Activated CD8-positive, alpha-beta T cell treated with anti-CD3 and anti-CD28 coated beads, Interleukin-2, amount 10 ng/mL, durations not matched to agents 7 days and 5 days (primary cell): ENCODE results near the gene GRIK3. TPM values are rescaled to one million over a fixed set of nuclear protein-coding genes. Genes with fewer than 3 reads are reported as not detected.

Source experiments
- ATAC-seq: fragments of 150-1000 bp; cut with Tn5 transposase; one replicate; pipeline ENCODE4 v1.10.0; 2021; ENCODE audit warnings: moderate library complexity
- CTCF ChIA-PET: fragments of 350-600 bp; sonication (Branson Sonifier 250); formaldehyde crosslinking; loops from one replicate; lab custom pipeline; 2021; ENCODE audit warnings: antibody characterized with exemption; lab: Charles Lee
- POLR2A ChIA-PET: fragments of 350-600 bp; sonication (Branson Sonifier 250); formaldehyde crosslinking; loops from one replicate; lab custom pipeline; 2021; ENCODE audit warnings: antibody characterized with exemption; lab: Charles Lee
- DNase-seq: peaks from one replicate; pipeline ENCODE4 v3.0.0-alpha.2; 2020
- H3K27ac Mint-ChIP-seq: one replicate; pipeline ENCODE4 v1.8.0; 2021; ENCODE audit warnings: mild to moderate bottlenecking, mixed read lengths
- H3K27me3 Mint-ChIP-seq: one replicate; pipeline ENCODE4 v1.8.0; 2021; ENCODE audit warnings: low read depth, mixed read lengths
- H3K36me3 Mint-ChIP-seq: one replicate; pipeline ENCODE4 v1.8.0; 2021; ENCODE audit warnings: low read depth, mixed read lengths
- H3K4me1 Mint-ChIP-seq: one replicate; pipeline ENCODE4 v1.8.0; 2021; ENCODE audit warnings: low read depth, mixed read lengths
- H3K4me3 Mint-ChIP-seq: one replicate; pipeline ENCODE4 v1.8.0; 2021; ENCODE audit warnings: mild to moderate bottlenecking, mixed read lengths
- H3K9me3 Mint-ChIP-seq: one replicate; pipeline ENCODE4 v1.8.0; 2022; ENCODE audit warnings: mixed read lengths; ENCODE audit not compliant: insufficient read depth
- total RNA-seq, 2 experiments: library from RNA; stranded (reverse); gene quantifications; one replicate each; pipeline ENCODE4 v1.2.3, GENCODE V29; 2021

The GRIK3 gene
- total RNA-seq, 2 experiments from 2014 or later = not detected

GRCh38 chr1:36805979-36806640 is 228.2 kb downstream of the GRIK3 start:
- ChIA-PET POLR2A (no interaction called here), CTCF (no interaction called here)
- H3K4me1 Mint-ChIP-seq = no peaks in the 10 kb centered on the region
- H3K4me3 Mint-ChIP-seq = no peak overlapping the region
- ATAC-seq = no peak
- no peak overlapping the region for H3K27ac Mint-ChIP-seq
- peaks cover 10% of the 10 kb centered on the region for H3K27me3 Mint-ChIP-seq
- no peak for DNase-seq
- no peaks in the 10 kb centered on the region for H3K36me3 Mint-ChIP-seq
- H3K9me3 Mint-ChIP-seq = no peaks in the 10 kb centered on the region

GRCh38 chr1:36804669-36805314 is 229.5 kb downstream of the GRIK3 start:
- H3K4me3 Mint-ChIP-seq = no peak overlapping the region
- ChIA-PET POLR2A (no interaction called here), CTCF (no interaction called here)
- no peak overlapping the region for H3K27ac Mint-ChIP-seq
- H3K9me3 Mint-ChIP-seq = no peaks in the 10 kb centered on the region
- ATAC-seq (no peak), DNase-seq (no peak)
- H3K4me1 Mint-ChIP-seq = no peaks in the 10 kb centered on the region
- H3K36me3 Mint-ChIP-seq = no peaks in the 10 kb centered on the region
- peaks cover 10% of the 10 kb centered on the region for H3K27me3 Mint-ChIP-seq

GRCh38 chr1:36803868-36804570 is 230.3 kb downstream of the GRIK3 start:
- POLR2A ChIA-PET = no interaction called here
- CTCF ChIA-PET = no interaction called here
- no peak overlapping the region for H3K4me3 Mint-ChIP-seq

GRCh38 chr1:36802018-36802417 is 232.3 kb downstream of the GRIK3 start:
- Mint-ChIP-seq H3K4me3 (no peak overlapping the region), H3K4me1 (no peaks in the 10 kb centered on the region), H3K27me3 (no peaks in the 10 kb centered on the region), H3K9me3 (no peaks in the 10 kb centered on the region), H3K36me3 (no peaks in the 10 kb centered on the region), H3K27ac (no peak overlapping the region)
- ATAC-seq (no peak), DNase-seq (no peak)
- POLR2A ChIA-PET = no interaction called here
- CTCF ChIA-PET = no interaction called here

More at GRCh38 chr1:36803868-36804570, 230.3 kb downstream of the GRIK3 start:
- H3K9me3 Mint-ChIP-seq = no peaks in the 10 kb centered on the region
- DNase-seq = no peak
- no peaks in the 10 kb centered on the region for H3K4me1 Mint-ChIP-seq
- no peaks in the 10 kb centered on the region for H3K36me3 Mint-ChIP-seq
- H3K27ac Mint-ChIP-seq = no peak overlapping the region
- H3K27me3 Mint-ChIP-seq = peaks cover 5% of the 10 kb centered on the region
- no peak for ATAC-seq

GRCh38 chr1:36797761-36798160 is 236.6 kb downstream of the GRIK3 start:
- H3K27me3 Mint-ChIP-seq = no peaks in the 10 kb centered on the region
- CTCF ChIA-PET = no interaction called here

GRCh38 chr1:36796733-36797132 is 237.6 kb downstream of the GRIK3 start:
- H3K4me3 Mint-ChIP-seq = no peak overlapping the region
- H3K27me3 Mint-ChIP-seq = no peaks in the 10 kb centered on the region
- H3K36me3 Mint-ChIP-seq = no peaks in the 10 kb centered on the region
- ChIA-PET CTCF (no interaction called here), POLR2A (no interaction called here)
- DNase-seq (no peak), ATAC-seq (no peak)
- no peak overlapping the region for H3K27ac Mint-ChIP-seq
- no peaks in the 10 kb centered on the region for H3K9me3 Mint-ChIP-seq
- no peaks in the 10 kb centered on the region for H3K4me1 Mint-ChIP-seq

More at GRCh38 chr1:36797761-36798160, 236.6 kb downstream of the GRIK3 start:
- DNase-seq (no peak), ATAC-seq (no peak)
- no peaks in the 10 kb centered on the region for H3K4me1 Mint-ChIP-seq
- POLR2A ChIA-PET = no interaction called here
- H3K27ac Mint-ChIP-seq = no peak overlapping the region
- no peak overlapping the region for H3K4me3 Mint-ChIP-seq
- H3K9me3 Mint-ChIP-seq = no peaks in the 10 kb centered on the region
- no peaks in the 10 kb centered on the region for H3K36me3 Mint-ChIP-seq

- ATAC-seq (no peak), DNase-seq (no peak)
- CTCF ChIA-PET = no interaction called here
- Mint-ChIP-seq H3K4me1 (no peaks in the 10 kb centered on the region), H3K4me3 (no peak overlapping the region), H3K9me3 (no peaks in the 10 kb centered on the region), H3K27me3 (no peaks in the 10 kb centered on the region), H3K36me3 (no peaks in the 10 kb centered on the region), H3K27ac (no peak overlapping the region)
- POLR2A ChIA-PET = no interaction called here
Observed at GRCh38 chr1:36796106-36796590, 238.2 kb downstream of the GRIK3 start.

- Mint-ChIP-seq H3K36me3 (no peaks in the 10 kb centered on the region), H3K27me3 (no peaks in the 10 kb centered on the region), H3K9me3 (no peaks in the 10 kb centered on the region), H3K4me1 (no peaks in the 10 kb centered on the region), H3K4me3 (no peak overlapping the region), H3K27ac (no peak overlapping the region)
- ATAC-seq = no peak
- ChIA-PET POLR2A (no interaction called here), CTCF (no interaction called here)
- DNase-seq = no peak
Observed at GRCh38 chr1:36794460-36794859, 239.9 kb downstream of the GRIK3 start.

- Mint-ChIP-seq H3K36me3 (no peaks in the 10 kb centered on the region), H3K27ac (no peak overlapping the region), H3K4me1 (no peaks in the 10 kb centered on the region), H3K9me3 (no peaks in the 10 kb centered on the region), H3K27me3 (no peaks in the 10 kb centered on the region), H3K4me3 (no peak overlapping the region)
- ATAC-seq (no peak), DNase-seq (no peak)
- ChIA-PET CTCF (no interaction called here), POLR2A (no interaction called here)
Observed at GRCh38 chr1:36793452-36793851, 240.9 kb downstream of the GRIK3 start.

- DNase-seq = no peak
- Mint-ChIP-seq H3K27ac (no peak overlapping the region), H3K36me3 (no peaks in the 10 kb centered on the region), H3K9me3 (no peaks in the 10 kb centered on the region), H3K4me3 (no peak overlapping the region), H3K27me3 (no peaks in the 10 kb centered on the region), H3K4me1 (no peaks in the 10 kb centered on the region)
- no peak for ATAC-seq
- POLR2A ChIA-PET = no interaction called here
- CTCF ChIA-PET = no interaction called here
Observed at GRCh38 chr1:36792292-36792691, 242.0 kb downstream of the GRIK3 start.

GRCh38 chr1:36790191-36790590 is 244.1 kb downstream of the GRIK3 start:
- ATAC-seq (no peak), DNase-seq (no peak)
- Mint-ChIP-seq H3K27me3 (no peaks in the 10 kb centered on the region), H3K4me1 (no peaks in the 10 kb centered on the region), H3K27ac (no peak overlapping the region), H3K9me3 (no peaks in the 10 kb centered on the region), H3K4me3 (no peak overlapping the region), H3K36me3 (no peaks in the 10 kb centered on the region)
- ChIA-PET CTCF (interaction anchor here (1.1 kb wide), 1 partner anchor 214 kb away, joined by 3 read pairs; no protein-coding TSS in a partner anchor), POLR2A (no interaction called here)

- no peaks in the 10 kb centered on the region for H3K36me3 Mint-ChIP-seq
- ATAC-seq = no peak
- POLR2A ChIA-PET = no interaction called here
- no peak overlapping the region for H3K27ac Mint-ChIP-seq
- no peak for DNase-seq
- H3K4me3 Mint-ChIP-seq = no peak overlapping the region
- CTCF ChIA-PET = interaction anchor here (1.1 kb wide), 1 partner anchor 214 kb away, joined by 3 read pairs; no protein-coding TSS in a partner anchor
- H3K27me3 Mint-ChIP-seq = no peaks in the 10 kb centered on the region
- H3K9me3 Mint-ChIP-seq = no peaks in the 10 kb centered on the region
- no peaks in the 10 kb centered on the region for H3K4me1 Mint-ChIP-seq
Observed at GRCh38 chr1:36789535-36789934, 244.8 kb downstream of the GRIK3 start.
